GM11168 (cell line): ENCODE results near the gene PGGHG.

ENCODE experiments used
- in situ Hi-C: fragments of 300-500 bp; cut with MboI; formaldehyde crosslinking; loops from one replicate; pipeline ENCODE4 v1.12.0; 2022; ENCODE audit warnings: low sequenced_read_pairs; ENCODE audit not compliant: unreplicated experiment

Gene PGGHG

DNA sequence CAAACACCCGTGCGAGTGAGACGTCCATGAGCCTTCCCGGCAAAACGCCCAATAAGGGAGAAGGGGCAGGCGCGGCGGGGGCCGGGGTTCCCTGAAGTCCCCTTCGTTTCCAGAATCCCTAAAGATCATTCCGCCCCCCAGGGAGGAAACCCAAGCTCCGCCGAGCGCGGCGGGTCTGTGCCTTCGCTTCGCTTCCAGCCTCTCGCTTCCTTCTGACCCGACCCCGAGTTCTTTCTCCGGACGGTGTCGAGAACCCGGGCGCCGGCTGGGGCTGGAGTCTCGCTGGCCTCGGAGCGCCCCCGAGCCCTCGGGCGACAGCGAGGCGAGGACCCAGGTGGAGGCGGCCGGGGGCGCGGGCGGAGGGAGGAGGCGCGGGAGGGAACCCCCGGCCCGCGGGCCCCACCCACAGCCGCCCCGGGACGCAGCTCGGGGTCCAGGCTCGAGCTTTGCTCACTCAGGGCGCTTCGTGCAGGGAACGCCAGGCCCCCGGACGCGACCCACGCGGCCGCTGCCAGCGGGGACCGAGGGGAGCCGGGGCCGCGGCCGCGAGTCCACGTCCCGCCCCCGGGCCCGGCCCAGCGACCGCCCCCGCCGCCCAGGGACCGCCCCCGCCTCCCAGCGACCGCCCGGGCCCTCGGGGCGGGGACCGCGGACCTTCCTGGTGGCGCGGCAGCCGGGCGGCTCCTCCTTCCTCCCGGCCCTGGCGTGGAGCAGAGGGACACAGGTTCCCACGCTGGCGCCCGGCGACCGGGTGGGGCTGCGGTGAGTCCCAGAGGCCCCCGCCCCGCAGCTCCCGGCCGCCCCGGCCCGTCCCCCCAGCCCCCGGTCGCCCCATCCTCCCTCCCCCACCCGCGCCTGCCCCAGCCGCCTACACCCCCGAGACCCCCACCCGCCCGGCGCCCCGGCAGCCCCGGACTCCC is at the start of gene PGGHG:
Gene PGGHG, plus strand, starts transcription at position 649 of the 920 bp plus-strand sequence. CDS start 691 bp downstream, outside the sequence.
- in situ Hi-C loops, result no loop called here

- in situ Hi-C loops, result no loop called here
These were observed 48.6 kb upstream of the PGGHG start for GRCh38 chr11:240315-240714.

DNA sequence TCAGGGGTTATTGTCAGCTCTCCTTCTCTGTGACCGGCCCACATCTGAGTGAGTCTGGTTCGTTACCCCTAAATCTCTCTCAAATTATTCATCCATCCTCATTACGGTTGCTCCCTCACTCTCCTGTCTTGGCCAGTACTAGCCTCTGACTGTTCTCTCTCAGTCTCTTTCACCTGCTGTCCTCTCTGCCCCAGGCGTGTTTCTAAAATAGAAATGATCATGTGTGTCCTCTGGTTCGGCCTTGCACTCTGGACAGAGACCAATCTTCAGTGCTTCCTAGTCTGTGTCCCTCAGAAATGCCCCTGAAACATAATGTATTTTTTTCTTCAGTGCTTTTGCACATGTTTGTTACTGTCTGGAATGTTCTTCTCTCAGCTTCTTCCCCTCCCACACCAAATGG is 47.3 kb upstream of the PGGHG start:
- in situ Hi-C loops, result no loop called here

GRCh38 chr11:244376-244775 is 44.5 kb upstream of the PGGHG start:
- in situ Hi-C loops, result no loop called here

DNA sequence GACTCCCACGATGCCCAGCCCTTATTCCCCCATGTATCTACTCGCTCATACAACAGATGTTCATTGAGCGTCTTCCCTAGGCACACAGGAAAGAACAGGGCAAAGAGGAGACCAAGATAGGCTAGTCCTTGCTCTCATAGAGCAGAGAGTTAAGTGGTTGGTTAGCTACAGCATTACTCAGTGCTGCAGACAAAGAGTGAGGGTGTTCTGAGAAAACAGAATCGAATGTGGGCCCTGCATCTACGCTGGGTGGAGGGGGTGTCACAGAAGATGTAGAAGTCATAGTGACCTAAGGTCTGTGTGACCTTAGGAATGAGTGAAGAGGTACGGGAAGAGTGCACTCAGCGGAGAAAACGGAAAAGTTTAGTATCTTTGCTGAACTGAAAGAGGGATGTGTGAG is 39.9 kb upstream of the PGGHG start:
- in situ Hi-C loops, result no loop called here

GRCh38 chr11:250274-250673 is 38.7 kb upstream of the PGGHG start:
- in situ Hi-C loops, result no loop called here

DNA sequence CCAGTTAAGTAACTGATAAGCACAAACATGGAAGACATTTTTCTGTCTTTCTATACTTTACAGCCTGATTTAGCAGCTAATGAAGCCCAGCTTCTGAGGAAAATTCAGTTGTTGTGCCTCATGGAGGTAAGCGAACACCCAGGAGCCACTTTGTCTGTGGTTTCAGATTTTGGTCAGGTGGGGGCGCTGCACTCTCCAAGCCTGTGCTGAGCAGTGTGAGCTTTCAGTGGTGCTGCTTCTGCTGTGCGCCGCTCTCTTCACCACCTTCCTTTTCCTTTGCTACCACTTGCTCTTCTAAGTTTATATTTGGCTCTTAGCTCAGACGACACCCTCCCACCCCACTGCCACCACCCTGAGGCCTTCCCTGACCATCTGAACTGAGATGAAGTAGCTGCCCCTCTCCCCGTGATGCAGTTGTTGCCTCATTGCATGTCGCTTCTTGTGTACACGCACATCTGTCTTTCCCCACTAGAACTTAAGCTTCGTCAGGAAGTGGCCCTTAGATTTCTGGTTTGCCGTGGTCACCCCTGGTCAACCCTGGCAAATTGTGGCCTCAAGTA is 38.1 kb upstream of the PGGHG start:
- in situ Hi-C loops, result no loop called here

- in situ Hi-C loops, result no loop called here
These were observed 37.4 kb upstream of the PGGHG start for GRCh38 chr11:251550-251949.

DNA sequence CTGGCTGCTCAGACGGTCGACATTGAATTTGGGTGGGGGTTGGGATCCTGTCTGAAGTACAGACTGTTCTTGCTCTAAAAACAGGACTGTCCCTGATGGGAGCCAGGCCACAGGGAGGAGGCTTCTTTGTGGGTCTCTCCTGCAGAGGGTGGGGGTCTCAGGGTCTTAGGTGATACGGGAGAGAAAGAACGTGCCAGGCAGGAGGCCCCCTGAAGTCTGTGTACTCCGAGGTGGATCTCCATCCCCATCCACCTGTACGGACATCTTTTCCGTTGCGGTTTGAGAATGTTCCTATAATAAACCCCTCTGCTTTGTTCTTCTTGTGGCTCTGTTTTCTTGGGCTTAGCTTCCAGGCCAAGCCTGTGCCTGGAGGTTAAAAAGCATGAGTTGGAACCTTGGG is 36.3 kb upstream of the PGGHG start:
- in situ Hi-C loops, result no loop called here

DNA sequence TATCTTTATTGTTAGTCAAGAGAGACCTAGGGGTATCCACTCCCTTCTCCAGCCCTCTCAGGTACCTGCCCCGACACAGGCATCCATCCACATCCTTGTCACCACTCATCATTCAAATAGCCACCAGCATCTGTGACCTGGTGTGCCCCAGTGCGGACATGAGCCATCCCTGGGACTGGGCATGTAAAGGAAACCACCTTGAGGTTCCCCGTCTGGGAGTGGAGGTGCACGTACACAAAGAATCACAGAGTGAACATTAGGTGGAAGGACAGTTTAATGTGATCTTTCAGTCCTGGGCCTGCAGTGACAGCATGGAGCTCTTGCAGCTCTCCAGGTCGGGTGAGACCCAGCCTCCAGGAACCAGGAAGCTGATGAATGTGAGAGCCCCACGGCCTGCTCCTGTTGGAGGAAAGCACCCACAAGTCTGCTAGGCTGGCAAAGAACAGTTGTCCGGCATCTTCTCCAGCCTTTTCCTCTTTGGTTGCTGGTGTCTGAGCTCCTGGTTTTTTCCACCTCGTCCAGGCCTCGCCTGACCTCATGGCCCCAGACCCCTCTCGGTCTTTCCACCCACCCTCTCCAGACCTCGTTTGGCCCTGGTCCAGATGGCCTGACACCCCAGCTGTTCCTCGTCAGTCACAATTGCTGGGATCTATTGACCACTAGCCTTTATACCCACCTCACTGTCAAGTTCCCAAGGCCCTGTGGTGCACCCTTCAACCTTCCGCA is 35.6 kb upstream of the PGGHG start:
- in situ Hi-C loops, result no loop called here

- in situ Hi-C loops, result no loop called here
These were observed 35.0 kb upstream of the PGGHG start for GRCh38 chr11:253886-254270.

GRCh38 chr11:255176-255575 is 33.8 kb upstream of the PGGHG start:
- in situ Hi-C loops, result no loop called here

DNA sequence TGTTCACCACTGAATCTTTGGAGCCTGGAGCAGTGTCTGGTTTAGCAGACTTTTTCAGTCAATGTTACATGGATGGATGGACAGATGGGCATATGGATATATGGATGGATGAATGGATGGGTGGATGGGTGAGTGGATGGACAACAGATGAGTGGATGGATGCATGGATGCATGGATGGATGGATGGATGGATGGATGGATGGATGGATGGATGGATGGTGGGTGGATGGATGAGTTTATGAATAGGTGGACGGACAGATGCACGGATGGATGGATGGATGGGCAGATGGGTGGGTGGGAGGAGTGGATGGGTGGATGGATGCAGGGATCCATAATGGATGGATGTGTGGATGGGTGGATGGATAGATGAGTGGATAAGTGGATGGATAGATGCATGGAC is 33.1 kb upstream of the PGGHG start:
- in situ Hi-C loops, result no loop called here

DNA sequence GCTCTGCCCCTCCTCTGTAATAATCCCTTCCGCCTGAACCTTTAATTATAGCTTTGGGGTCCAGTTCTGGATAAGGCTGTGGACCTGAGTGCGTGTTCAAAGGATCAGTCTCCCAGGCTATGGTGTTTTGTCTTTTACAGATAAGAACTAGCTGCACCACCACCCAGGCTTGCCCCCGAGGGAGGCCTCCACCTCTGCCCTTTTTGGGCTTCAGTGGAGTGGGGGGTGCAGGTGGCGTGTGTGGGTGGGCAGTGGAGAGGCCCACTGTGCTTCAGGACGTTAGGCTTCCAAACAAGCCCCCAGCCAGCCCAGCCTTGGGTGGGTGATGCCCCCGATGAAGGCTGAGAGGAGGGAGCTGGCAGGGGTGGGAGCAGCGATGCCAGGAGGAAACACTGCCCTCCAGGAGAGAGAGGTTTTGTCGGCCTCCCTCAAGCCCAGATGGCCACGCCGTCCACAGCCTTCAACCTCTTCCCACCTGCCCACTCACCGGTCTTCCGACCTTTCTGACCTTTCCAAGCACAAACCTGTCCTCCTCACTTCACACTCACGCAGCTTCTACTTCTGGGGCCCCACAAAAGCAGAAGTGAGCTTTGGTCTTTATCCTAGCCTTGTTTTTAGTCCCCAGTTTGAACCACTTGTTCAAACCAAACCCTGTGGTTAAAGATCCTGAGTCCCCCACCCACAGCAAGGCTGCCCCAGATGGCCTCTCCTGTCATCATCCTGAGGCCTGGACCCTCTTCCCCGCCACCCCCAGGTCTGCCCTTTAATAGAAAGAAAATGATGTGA is 31.8 kb upstream of the PGGHG start:
- in situ Hi-C loops, result no loop called here

DNA sequence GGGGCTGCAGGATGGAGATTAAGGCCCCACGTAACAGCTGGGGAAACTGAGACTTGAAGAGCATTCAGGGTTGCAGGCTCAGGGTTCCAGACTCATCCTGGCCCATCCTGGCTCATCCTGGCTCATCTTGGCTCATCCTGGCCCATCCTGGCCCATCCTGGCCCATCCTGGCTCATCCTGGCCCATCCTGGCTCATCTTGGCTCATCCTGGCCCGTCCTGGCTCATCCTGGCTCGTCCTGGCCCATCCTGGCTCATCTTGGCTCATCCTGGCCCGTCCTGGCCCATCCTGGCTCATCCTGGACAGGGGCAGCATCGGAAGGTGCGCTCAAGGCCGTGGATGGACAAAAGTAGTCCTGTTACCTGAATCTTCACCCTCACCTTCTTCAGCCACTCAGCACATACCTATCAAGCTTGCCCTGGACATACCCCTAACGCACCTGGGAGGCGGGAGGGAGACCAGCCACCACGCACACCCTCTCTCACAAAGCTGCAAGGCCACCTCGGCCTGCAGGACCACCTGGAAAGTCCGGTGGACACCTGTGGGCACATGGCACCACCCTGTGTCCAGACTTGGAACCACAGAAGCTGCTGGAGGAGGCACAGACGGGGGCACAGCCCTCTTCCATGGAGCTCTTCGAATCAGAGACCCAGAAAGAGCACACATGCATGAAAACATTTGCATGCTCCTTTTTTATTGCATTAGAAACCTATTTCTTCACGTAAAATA is 31.0 kb upstream of the PGGHG start:
- in situ Hi-C loops, result no loop called here

DNA sequence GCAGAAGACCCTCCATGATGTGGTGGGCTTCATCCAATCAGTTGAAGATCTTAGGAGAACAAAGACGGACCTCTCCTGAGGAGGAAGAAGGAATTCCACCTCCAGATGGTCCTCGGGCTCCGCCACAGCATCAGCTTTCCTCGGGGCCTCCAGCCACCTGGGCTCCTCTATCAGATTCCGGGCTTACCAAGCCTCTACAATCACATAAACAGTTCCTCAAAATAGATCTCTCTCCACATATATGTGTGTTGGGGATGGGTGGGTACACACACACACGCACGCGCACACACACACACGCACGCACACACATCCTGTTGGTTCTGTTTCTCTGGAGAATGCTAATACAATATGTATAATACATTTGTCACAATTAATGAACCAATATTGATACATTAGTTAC is 29.5 kb upstream of the PGGHG start:
- in situ Hi-C loops, result no loop called here

GRCh38 chr11:261624-262023 is 27.3 kb upstream of the PGGHG start:
- in situ Hi-C loops, result no loop called here

DNA sequence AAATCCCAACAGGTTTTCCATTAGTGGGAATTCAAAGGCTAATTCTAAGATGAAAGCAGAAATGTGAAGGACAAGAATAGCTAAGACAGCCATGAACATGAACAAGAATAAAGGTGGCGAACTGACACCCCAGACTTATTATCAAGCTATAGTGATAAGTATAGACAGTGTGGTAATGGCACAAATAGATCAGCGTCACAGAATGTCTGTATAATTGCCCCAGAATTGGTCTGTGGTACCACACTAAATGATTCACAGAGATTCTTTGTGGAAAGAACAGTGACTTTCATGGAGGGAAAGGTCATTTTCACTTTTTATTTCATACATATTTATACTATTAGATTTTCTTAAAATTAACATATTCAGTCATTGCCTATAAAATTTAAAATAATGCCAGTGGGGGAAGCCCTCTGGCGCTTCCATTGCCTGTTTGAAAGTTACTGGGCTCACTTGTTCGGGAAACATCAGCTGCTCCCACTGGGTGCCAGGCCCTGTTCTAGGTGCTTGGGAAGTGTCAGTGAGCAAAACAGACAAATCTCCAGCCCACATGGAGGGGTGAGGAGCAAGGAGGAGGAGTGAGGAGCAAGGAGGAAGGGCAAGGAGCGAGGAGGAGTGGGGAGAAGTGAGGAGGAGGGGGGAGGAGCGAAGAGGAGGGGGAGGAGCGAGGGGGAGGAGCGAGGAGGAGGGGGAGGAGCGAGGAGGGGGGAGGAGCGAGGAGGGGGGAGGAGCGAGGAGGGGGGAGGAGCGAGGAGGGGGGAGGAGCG is 22.1 kb upstream of the PGGHG start:
- in situ Hi-C loops, result no loop called here

DNA sequence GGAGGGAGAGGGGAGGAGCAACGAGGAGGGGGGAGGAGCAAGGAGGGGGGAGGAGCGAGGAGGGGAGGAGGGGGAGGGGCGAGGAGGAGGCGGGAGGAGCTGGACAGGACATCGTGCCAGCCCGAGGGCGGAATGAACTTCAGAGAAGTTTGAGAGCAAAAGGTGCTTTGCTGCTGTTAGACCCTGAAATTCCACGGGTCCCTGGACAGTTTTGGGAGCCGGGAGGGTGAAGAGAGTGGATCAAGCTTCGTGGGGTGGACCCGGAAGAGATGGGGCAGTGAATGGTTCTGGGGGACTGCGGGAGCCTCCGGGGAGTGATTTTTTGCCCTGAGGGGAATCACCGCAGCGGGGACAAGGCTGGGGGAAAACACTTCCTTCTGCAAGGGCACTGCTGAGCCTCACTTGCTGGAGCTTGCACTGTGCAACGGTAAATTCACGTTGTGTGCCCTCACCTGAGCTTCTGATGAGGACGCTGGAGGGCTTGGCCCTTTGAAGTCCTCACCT is 21.4 kb upstream of the PGGHG start:
- in situ Hi-C loops, result no loop called here
